Liver (tissue), 9 donors: Measurements from ENCODE around the gene PIAS1. TPM values are rescaled to one million over a fixed set of nuclear protein-coding genes. Genes with fewer than 3 reads are reported as not detected.

ENCODE experiments used
- DNase-seq: peaks from one replicate; pipeline ENCODE4 v3.0.0-alpha.2; 2017; ENCODE audit warnings: low spot score
- H3K27ac ChIP-seq, 2 donors: one replicate each; pipeline ENCODE4 v1.7.0; 2013; ENCODE audit warnings: inconsistent platforms in 2 of 2, low read length in 2 of 2, control low read depth in 1 of 2, low read depth in 1 of 2, mild to moderate bottlenecking in 1 of 2
- H3K27me3 ChIP-seq, 4 donors: one replicate each; pipeline versions ENCODE4 v1.6.1 to v1.7.0; 2013; ENCODE audit warnings: low read length in 3 of 4, inconsistent platforms in 1 of 4, mild to moderate bottlenecking in 1 of 4, moderate library complexity in 1 of 4; ENCODE audit not compliant: control insufficient read depth in 4 of 4, insufficient read depth in 4 of 4
- H3K36me3 ChIP-seq, 4 donors: one replicate each; pipeline versions ENCODE4 v1.6.1 to v1.7.0; 2013; ENCODE audit warnings: low read length in 3 of 4, mild to moderate bottlenecking in 3 of 4, low read depth in 1 of 4, moderate library complexity in 1 of 4; ENCODE audit not compliant: control insufficient read depth in 4 of 4, insufficient read depth in 3 of 4
- H3K4me1 ChIP-seq, 4 donors: one replicate each; pipeline versions ENCODE4 v1.6.1 to v1.7.0; 2013; ENCODE audit warnings: low read length in 3 of 4, mild to moderate bottlenecking in 3 of 4, moderate library complexity in 1 of 4; ENCODE audit not compliant: control insufficient read depth in 4 of 4, insufficient read depth in 4 of 4
- H3K4me3 ChIP-seq, 3 donors: one replicate each; pipeline versions ENCODE4 v1.6.1 to v1.7.0; 2013; ENCODE audit warnings: low read length in 3 of 3, control low read depth in 1 of 3, low read depth in 1 of 3, mild to moderate bottlenecking in 1 of 3
- H3K9ac ChIP-seq, 2 donors: one replicate each; pipeline ENCODE4 v1.7.0; 2013; ENCODE audit warnings: low read length in 2 of 2, mild to moderate bottlenecking in 2 of 2, moderate library complexity in 2 of 2, control low read depth in 1 of 2, low read depth in 1 of 2
- H3K9me3 ChIP-seq, 4 donors: one replicate each; pipeline versions ENCODE4 v1.6.1 to v1.7.0; 2013; ENCODE audit warnings: low read length in 3 of 4; ENCODE audit not compliant: control insufficient read depth in 4 of 4
- EGR1 ChIP-seq, 2 donors: IDR thresholded peaks; 2 replicates each; pipeline ENCODE4 v1.6.1; 2016 to 2018; ENCODE audit warnings: antibody characterized with exemption in 2 of 2, low read depth in 2 of 2
- FOXA1 ChIP-seq: IDR thresholded peaks from 2 replicates; pipeline ENCODE4 v1.6.1; 2016; ENCODE audit warnings: antibody characterized with exemption
- FOXA2 ChIP-seq: IDR thresholded peaks from 2 replicates; pipeline ENCODE4 v1.6.1; 2016; ENCODE audit warnings: antibody characterized with exemption
- GABPA ChIP-seq, 2 donors: IDR thresholded peaks in 1 of 2; conservative IDR thresholded peaks in 1 of 2; 2 replicates each; pipeline ENCODE4 v1.6.1; 2016; ENCODE audit warnings: antibody characterized with exemption in 2 of 2, mild to moderate bottlenecking in 1 of 2, moderate library complexity in 1 of 2
- HNF4A ChIP-seq, 2 donors: conservative IDR thresholded peaks; 2 replicates each; pipeline ENCODE4 v1.6.1; 2016; ENCODE audit warnings: antibody characterized with exemption in 2 of 2, mild to moderate bottlenecking in 2 of 2
- JUND ChIP-seq, 2 donors: IDR thresholded peaks; 2 replicates each; pipeline ENCODE4 v1.6.1; 2016; ENCODE audit warnings: antibody characterized with exemption in 2 of 2
- NR2F2 ChIP-seq: IDR thresholded peaks from 2 replicates; pipeline ENCODE4 v1.6.1; 2016; ENCODE audit warnings: antibody characterized with exemption
- RAD21 ChIP-seq, 2 donors: IDR thresholded peaks; 2 replicates each; pipeline ENCODE4 v1.6.1; 2016; ENCODE audit warnings: antibody characterized with exemption in 2 of 2, mild to moderate bottlenecking in 2 of 2
- RXRA ChIP-seq, 2 donors: IDR thresholded peaks; 2 replicates each; pipeline ENCODE4 v1.6.1; 2017 to 2018; ENCODE audit warnings: antibody characterized with exemption in 2 of 2, mild to moderate bottlenecking in 1 of 2
- SP1 ChIP-seq: IDR thresholded peaks from 2 replicates; pipeline ENCODE4 v1.6.1; 2018; ENCODE audit warnings: antibody characterized with exemption, mild to moderate bottlenecking
- TAF1 ChIP-seq: conservative IDR thresholded peaks from 2 replicates; pipeline ENCODE4 v1.6.1; 2016; ENCODE audit warnings: antibody characterized with exemption, mild to moderate bottlenecking
- YY1 ChIP-seq: IDR thresholded peaks from 2 replicates; pipeline ENCODE4 v1.6.1; 2016; ENCODE audit warnings: antibody characterized with exemption, mild to moderate bottlenecking
- WGBS: extraction: QIAGEN DNeasy Blood & Tissue Kit; methylation state at CpG from one replicate; pipeline ENCODE4 v1.1.7; 2013; 5-methylcytosine and 5-hydroxymethylcytosine counted together
- polyA plus RNA-seq, 2 donors: library from polyadenylated mRNA; stranded (reverse) in 1 of 2; unstranded in 1 of 2; fragments of 200-250 nt in 1 of 2; fragments of >200 nt in 1 of 2; fragmentation: Nextera tagmentation in 1 of 2; extraction: Ambion mirVana in 1 of 2; gene quantifications; one replicate each; pipeline versions ENCODE4 v1.2.1 to v1.2.3, GENCODE V29; 2013 to 2015
- total RNA-seq, 2 donors: library from RNA; depleted of rRNA; stranded (reverse); fragments of >200 nt; gene quantifications; one replicate each; pipeline ENCODE4 v1.2.3, GENCODE V29; 2014
- TF ChIP-seq, protein P1 (sequence below): IDR thresholded peaks from 2 replicates; pipeline ENCODE4 v1.6.1; 2016; ENCODE audit warnings: antibody characterized with exemption
- TF ChIP-seq, protein P2 (sequence below): IDR thresholded peaks from 2 replicates; pipeline ENCODE4 v1.6.1; 2016; ENCODE audit warnings: antibody characterized with exemption, mild to moderate bottlenecking
- TF ChIP-seq, protein P3 (sequence below): IDR thresholded peaks from 2 replicates; pipeline ENCODE4 v1.6.1; 2016; ENCODE audit warnings: antibody characterized with exemption
- TF ChIP-seq, protein P4 (sequence below): fragments of 150-350 bp; IDR thresholded peaks from 2 replicates; pipeline ENCODE4 v1.5.1; 2017; ENCODE audit warnings: improper control_type of control experiment, low read depth, low read length; ENCODE audit not compliant: missing input control
- donor health status: healthy.
- donor health status: healthy.
- donor health status: healthy.
- donor health status: healthy.
- donor health status: healthy.

PIAS1 gene
- total and polyA plus RNA-seq, 4 donors, result 5.6 to 18.8 (median 13.2) TPM

DNA sequence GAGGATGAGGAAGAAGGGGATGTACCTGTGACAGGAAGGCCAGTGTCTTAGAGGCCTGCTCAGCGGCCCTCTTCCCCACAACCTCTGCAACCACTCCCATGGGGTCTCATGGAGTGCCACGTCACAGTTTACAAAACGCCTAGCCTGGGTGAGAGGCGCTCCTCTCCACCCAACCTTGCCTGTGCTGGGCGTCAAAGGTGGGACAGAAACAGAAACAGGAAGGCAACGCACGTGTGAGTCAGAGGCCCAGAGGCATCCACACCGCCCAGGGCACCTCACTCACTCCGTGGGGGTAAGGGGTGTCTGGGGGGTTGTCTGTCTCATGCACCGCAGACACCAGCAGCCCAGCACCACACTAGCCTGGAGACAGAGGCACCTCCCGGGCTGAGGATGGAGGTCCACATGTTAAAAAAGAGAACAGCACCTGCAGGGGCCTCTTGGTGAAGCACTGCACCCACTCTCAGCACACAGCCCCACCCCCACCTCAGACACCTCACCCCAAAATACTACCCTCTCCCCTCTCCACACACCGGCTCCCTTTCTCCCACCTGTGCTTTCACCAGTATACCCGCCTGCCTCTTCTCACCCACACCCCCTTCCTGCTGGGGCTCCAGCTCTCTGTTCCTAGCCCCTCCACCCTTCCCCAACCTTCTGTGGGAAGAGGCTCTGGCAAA lies 155.8 kb downstream of the PIAS1 start (continued):
- TF ChIP-seq, protein P1, sequence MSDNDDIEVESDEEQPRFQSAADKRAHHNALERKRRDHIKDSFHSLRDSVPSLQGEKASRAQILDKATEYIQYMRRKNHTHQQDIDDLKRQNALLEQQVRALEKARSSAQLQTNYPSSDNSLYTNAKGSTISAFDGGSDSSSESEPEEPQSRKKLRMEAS, result no peak
- no peak for TF ChIP-seq GABPA (IDR thresholded peaks at IDR 0.05 in 1 of 2, conservative IDR thresholded peaks at IDR 0.05 in 1 of 2)
- no peak for TF ChIP-seq EGR1 (IDR thresholded peaks at IDR 0.05; ENCODE audit: low read depth in 2 of 2)
- no peak for TF ChIP-seq SP1
- no peak for TF ChIP-seq TAF1
- no peak for TF ChIP-seq FOXA1

DNA sequence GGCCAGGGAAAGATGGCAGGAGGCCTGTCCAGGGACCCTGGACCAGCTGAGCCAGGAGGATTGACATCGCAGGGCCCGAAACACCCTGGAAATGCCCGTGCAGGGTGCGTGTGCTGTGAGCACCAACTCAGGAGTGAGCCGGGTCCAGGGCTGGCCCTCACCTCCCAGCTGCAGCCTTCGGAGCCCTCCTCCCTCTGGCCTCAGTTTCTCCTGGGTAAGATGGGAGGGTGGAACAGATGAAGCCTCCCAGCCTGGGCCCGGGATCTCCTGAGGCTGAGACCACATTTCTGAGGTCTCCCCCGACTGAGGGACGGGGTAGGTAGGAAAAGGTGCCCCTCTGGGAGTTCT lies 156.3 kb downstream of the PIAS1 start:
- Histone ChIP-seq H3K4me1 (peaks cover 6 to 20% (median 10%) of the 10 kb centered on the region in 4 donors), H3K4me3 (no peak overlapping the region), H3K27ac (no peak overlapping the region), H3K27me3 (no peaks in the 10 kb centered on the region), H3K9me3 (no peaks in the 10 kb centered on the region), H3K9ac (no peak overlapping the region), H3K36me3 (no peaks in the 10 kb centered on the region)
- no peak for DNase-seq
- WGBS, result 92% methylated on average over 9 of the region's 9 CpGs
- TF ChIP-seq SP1 (no peak), TAF1 (no peak), EGR1 (IDR thresholded peaks at IDR 0.05; ENCODE audit: low read depth in 2 of 2) (no peak), JUND (IDR thresholded peaks at IDR 0.05) (no peak), HNF4A (conservative IDR thresholded peaks at IDR 0.05) (no peak), YY1 (no peak), RXRA (IDR thresholded peaks at IDR 0.05) (no peak), FOXA2 (no peak), FOXA1 (no peak), GABPA (IDR thresholded peaks at IDR 0.05 in 1 of 2, conservative IDR thresholded peaks at IDR 0.05 in 1 of 2) (no peak), NR2F2 (no peak)
- TF ChIP-seq, protein P2, sequence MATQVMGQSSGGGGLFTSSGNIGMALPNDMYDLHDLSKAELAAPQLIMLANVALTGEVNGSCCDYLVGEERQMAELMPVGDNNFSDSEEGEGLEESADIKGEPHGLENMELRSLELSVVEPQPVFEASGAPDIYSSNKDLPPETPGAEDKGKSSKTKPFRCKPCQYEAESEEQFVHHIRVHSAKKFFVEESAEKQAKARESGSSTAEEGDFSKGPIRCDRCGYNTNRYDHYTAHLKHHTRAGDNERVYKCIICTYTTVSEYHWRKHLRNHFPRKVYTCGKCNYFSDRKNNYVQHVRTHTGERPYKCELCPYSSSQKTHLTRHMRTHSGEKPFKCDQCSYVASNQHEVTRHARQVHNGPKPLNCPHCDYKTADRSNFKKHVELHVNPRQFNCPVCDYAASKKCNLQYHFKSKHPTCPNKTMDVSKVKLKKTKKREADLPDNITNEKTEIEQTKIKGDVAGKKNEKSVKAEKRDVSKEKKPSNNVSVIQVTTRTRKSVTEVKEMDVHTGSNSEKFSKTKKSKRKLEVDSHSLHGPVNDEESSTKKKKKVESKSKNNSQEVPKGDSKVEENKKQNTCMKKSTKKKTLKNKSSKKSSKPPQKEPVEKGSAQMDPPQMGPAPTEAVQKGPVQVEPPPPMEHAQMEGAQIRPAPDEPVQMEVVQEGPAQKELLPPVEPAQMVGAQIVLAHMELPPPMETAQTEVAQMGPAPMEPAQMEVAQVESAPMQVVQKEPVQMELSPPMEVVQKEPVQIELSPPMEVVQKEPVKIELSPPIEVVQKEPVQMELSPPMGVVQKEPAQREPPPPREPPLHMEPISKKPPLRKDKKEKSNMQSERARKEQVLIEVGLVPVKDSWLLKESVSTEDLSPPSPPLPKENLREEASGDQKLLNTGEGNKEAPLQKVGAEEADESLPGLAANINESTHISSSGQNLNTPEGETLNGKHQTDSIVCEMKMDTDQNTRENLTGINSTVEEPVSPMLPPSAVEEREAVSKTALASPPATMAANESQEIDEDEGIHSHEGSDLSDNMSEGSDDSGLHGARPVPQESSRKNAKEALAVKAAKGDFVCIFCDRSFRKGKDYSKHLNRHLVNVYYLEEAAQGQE, result no peak
- TF ChIP-seq, protein P3, sequence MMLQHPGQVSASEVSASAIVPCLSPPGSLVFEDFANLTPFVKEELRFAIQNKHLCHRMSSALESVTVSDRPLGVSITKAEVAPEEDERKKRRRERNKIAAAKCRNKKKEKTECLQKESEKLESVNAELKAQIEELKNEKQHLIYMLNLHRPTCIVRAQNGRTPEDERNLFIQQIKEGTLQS, result no peak
- TF ChIP-seq, protein P1, result no peak

DNA sequence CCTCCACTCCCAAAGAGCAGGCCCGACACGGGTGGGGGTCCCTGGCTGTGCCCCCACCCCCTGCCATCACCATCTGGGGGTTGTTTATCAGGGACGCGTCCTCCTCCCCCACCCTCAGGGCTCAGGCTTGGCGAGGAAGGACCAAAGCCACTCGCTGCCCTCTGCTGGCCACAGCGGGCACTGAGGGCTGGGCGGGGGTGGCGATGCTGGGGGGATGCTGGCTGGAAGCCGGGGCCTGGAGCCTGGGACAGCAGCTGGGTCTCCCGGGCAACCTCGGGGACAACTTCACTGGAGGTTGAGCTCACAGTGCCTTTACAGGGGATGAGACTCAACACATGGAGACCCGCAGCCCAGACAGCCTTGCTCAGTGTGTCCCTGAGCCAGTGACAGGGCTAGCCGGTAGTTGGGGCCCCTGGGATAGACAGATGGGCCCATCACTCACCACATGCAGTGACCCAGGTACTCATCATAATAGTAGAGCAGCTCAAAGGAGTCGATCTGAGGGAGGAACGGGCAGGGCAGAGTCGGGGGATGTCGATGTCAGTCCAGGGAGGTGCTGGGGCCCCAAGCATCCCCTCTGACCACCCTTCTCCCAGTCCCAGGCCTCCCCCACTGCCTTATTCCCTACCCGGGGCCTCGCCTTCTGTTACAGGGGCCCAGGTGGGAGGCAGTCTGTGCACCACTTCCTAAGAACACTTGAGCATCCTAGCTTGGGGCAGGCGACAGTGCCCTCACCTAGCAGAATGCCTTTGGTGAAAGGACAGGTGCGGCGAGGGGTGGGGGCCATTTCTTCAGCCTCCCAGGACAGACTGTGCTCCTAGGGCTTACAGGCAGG lies 156.9 kb downstream of the PIAS1 start:
- Histone ChIP-seq H3K27me3 (no peaks in the 10 kb centered on the region), H3K4me1 (peaks cover 2 to 14% (median 5%) of the 10 kb centered on the region in 4 donors), H3K27ac (no peak overlapping the region), H3K9me3 (no peaks in the 10 kb centered on the region), H3K9ac (no peak overlapping the region), H3K4me3 (no peak overlapping the region), H3K36me3 (no peaks in the 10 kb centered on the region)
- 52% methylated on average over 23 of the region's 23 CpGs for WGBS
- TF ChIP-seq, protein P3, result no peak
- TF ChIP-seq RXRA (IDR thresholded peaks at IDR 0.05), result no peak
- TF ChIP-seq, protein P2, result no peak
- TF ChIP-seq, protein P4, sequence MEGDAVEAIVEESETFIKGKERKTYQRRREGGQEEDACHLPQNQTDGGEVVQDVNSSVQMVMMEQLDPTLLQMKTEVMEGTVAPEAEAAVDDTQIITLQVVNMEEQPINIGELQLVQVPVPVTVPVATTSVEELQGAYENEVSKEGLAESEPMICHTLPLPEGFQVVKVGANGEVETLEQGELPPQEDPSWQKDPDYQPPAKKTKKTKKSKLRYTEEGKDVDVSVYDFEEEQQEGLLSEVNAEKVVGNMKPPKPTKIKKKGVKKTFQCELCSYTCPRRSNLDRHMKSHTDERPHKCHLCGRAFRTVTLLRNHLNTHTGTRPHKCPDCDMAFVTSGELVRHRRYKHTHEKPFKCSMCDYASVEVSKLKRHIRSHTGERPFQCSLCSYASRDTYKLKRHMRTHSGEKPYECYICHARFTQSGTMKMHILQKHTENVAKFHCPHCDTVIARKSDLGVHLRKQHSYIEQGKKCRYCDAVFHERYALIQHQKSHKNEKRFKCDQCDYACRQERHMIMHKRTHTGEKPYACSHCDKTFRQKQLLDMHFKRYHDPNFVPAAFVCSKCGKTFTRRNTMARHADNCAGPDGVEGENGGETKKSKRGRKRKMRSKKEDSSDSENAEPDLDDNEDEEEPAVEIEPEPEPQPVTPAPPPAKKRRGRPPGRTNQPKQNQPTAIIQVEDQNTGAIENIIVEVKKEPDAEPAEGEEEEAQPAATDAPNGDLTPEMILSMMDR, result peak; percentile 67
- TF ChIP-seq GABPA (IDR thresholded peaks at IDR 0.05 in 1 of 2, conservative IDR thresholded peaks at IDR 0.05 in 1 of 2), result no peak
- TF ChIP-seq RAD21 (IDR thresholded peaks at IDR 0.05), result peak; percentile 73 to 86
- peak; percentile 63 for DNase-seq
